Endothelial cell of umbilical vein (primary cell): Measurements from ENCODE around the gene CFI. TPM values are rescaled to one million over a fixed set of nuclear protein-coding genes. Genes with fewer than 3 reads are reported as not detected.
A peak's percentile ranks its signal among the peaks of the same experiment; 100 is the strongest.

Experiments
- BruUV-seq: library from RNA; stranded (reverse); fragments of 400-500 nt; replicated peaks from 2 replicates; lab custom pipeline; 2021; lab: Mats Ljungman, UMichigan
- CTCF ChIA-PET: fragments of 300-600, 350-600 bp; sonication (Branson Sonifier 250); formaldehyde crosslinking; loops from one replicate; lab custom pipeline; 2021; ENCODE audit warnings: antibody characterized with exemption, inconsistent platforms; lab: Charles Lee
- POLR2A ChIA-PET: fragments of 300-600, 350-600 bp; sonication (Branson Sonifier 250); formaldehyde crosslinking; loops from one replicate; lab custom pipeline; 2021; ENCODE audit warnings: antibody characterized with exemption, inconsistent platforms; lab: Charles Lee
- DNase-seq: peaks from one replicate; pipeline ENCODE4 v3.0.0-alpha.2; 2011; ENCODE audit warnings: low read depth, low spot score
- FAIRE-seq: peaks from 2 replicates; lab custom pipeline; 2011; peaks lifted over from hg19 to GRCh38; lab: Jason Lieb, UNC
- H2AFZ ChIP-seq: 2 replicates; pipeline ENCODE4 v1.6.0; 2012; ENCODE audit warnings: low read depth, low read length, control low read depth, inconsistent platforms
- H3K27ac ChIP-seq: 2 replicates; pipeline ENCODE4 v1.5.1; 2011; ENCODE audit warnings: low read depth, mild to moderate bottlenecking, control low read depth, low read length, moderate library complexity; ENCODE audit not compliant: insufficient read depth
- H3K27me3 ChIP-seq, 2 experiments: 2 replicates each; pipeline versions ENCODE4 v1.6.0 to v1.6.1; 2011; ENCODE audit warnings: low read length in 2 of 2, mixed read lengths in 1 of 2; ENCODE audit not compliant: control insufficient read depth in 2 of 2, insufficient read depth in 2 of 2
- H3K36me3 ChIP-seq, 2 experiments: 2 replicates in 1 of 2; 3 replicates in 1 of 2; pipeline ENCODE4 v1.5.1; 2011; ENCODE audit warnings: low read length in 2 of 2, mild to moderate bottlenecking in 1 of 2, moderate library complexity in 1 of 2; ENCODE audit not compliant: control insufficient read depth in 2 of 2, insufficient read depth in 2 of 2; ENCODE audit errors: extremely low read depth in 1 of 2
- H3K4me1 ChIP-seq: 3 replicates; pipeline ENCODE4 v1.5.1; 2011; ENCODE audit warnings: mild to moderate bottlenecking, low read length; ENCODE audit not compliant: control insufficient read depth, insufficient read depth; ENCODE audit errors: extremely low read depth
- H3K4me2 ChIP-seq: 2 replicates; pipeline ENCODE4 v1.6.1; 2011; ENCODE audit warnings: low read length, control low read depth, mixed read lengths; ENCODE audit not compliant: insufficient read depth
- H3K4me3 ChIP-seq, 3 experiments: fragments of 200-600 bp in 1 of 3; sonication (generic), shearing (Covaris generic) in 1 of 3; replicated peaks in 1 of 3; 2 replicates each; pipeline ENCODE4 v1.5.1; 2011 to 2016; ENCODE audit warnings: control low read depth in 3 of 3, low read length in 3 of 3, mild to moderate bottlenecking in 2 of 3, inconsistent platforms in 1 of 3, low read depth in 1 of 3, moderate library complexity in 1 of 3; ENCODE audit not compliant: insufficient read depth in 1 of 3
- H3K79me2 ChIP-seq: 2 replicates; pipeline ENCODE4 v1.6.0; 2012; ENCODE audit warnings: low read length, inconsistent platforms; ENCODE audit not compliant: control insufficient read depth, insufficient read depth
- H3K9ac ChIP-seq: replicated peaks from 2 replicates; pipeline ENCODE3; 2011; ENCODE audit warnings: low read length, control low read depth; ENCODE audit not compliant: insufficient read depth; ENCODE audit errors: extremely low read depth
- H3K9me1 ChIP-seq: replicated peaks from 3 replicates; pipeline ENCODE4 v1.6.0; 2011; ENCODE audit warnings: mild to moderate bottlenecking, low read length; ENCODE audit not compliant: control insufficient read depth, insufficient read depth; ENCODE audit errors: extremely low read depth
- H3K9me3 ChIP-seq: replicated peaks from 2 replicates; pipeline ENCODE4 v1.5.1; 2012; ENCODE audit warnings: low read length, inconsistent platforms; ENCODE audit not compliant: control insufficient read depth, insufficient read depth
- H4K20me1 ChIP-seq: replicated peaks from 2 replicates; pipeline ENCODE3; 2011; ENCODE audit warnings: mild to moderate bottlenecking, low read length; ENCODE audit not compliant: control insufficient read depth, insufficient read depth; ENCODE audit errors: extremely low read depth
- CTCF ChIP-seq, 2 donors: IDR thresholded peaks; 1 replicate in 1 of 2; 2 replicates in 1 of 2; pipeline ENCODE4 v1.5.1; 2011; ENCODE audit warnings: low read length in 2 of 2, mild to moderate bottlenecking in 2 of 2, moderate library complexity in 2 of 2, control low read depth in 1 of 2, inconsistent platforms in 1 of 2, low read depth in 1 of 2; ENCODE audit not compliant: insufficient read depth in 1 of 2; ENCODE audit errors: extremely low read depth in 1 of 2
- EZH2 ChIP-seq: IDR thresholded peaks from 2 replicates; pipeline ENCODE4 v1.6.1; 2012; ENCODE audit warnings: borderline replicate concordance, low read depth, mild to moderate bottlenecking, moderate library complexity, low read length, inconsistent platforms; ENCODE audit not compliant: severe bottlenecking
- FOS ChIP-seq: IDR thresholded peaks from 2 replicates; pipeline ENCODE4 v1.6.1; 2011; ENCODE audit warnings: mild to moderate bottlenecking, low read length, moderate library complexity, borderline replicate concordance; ENCODE audit not compliant: insufficient read depth
- GATA2 ChIP-seq: IDR thresholded peaks from 2 replicates; pipeline ENCODE4 v1.7.0; 2011; ENCODE audit warnings: low read depth, mild to moderate bottlenecking, moderate library complexity, mixed read lengths, low read length; ENCODE audit not compliant: insufficient read length, insufficient read depth
- JUN ChIP-seq: IDR thresholded peaks from 2 replicates; pipeline ENCODE4 v1.6.1; 2011; ENCODE audit warnings: borderline replicate concordance, low read depth; ENCODE audit not compliant: insufficient read length, insufficient read depth
- MAX ChIP-seq: IDR thresholded peaks from 2 replicates; pipeline ENCODE4 v1.6.1; 2011; ENCODE audit not compliant: insufficient read depth, insufficient read length
- MYC ChIP-seq: IDR thresholded peaks from one replicate; pipeline ENCODE4 v1.6.1; 2011; ENCODE audit warnings: mild to moderate bottlenecking, low read depth, low read length
- POLR2A ChIP-seq: IDR thresholded peaks from 2 replicates; pipeline ENCODE4 v1.6.1; 2012; ENCODE audit warnings: low read depth, mild to moderate bottlenecking, control low read depth, low read length
- POLR2AphosphoS5 ChIP-seq: IDR thresholded peaks from 2 replicates; pipeline ENCODE4 v1.6.1; 2012; ENCODE audit warnings: low read depth, mild to moderate bottlenecking, control low read depth, low read length, moderate library complexity; ENCODE audit not compliant: insufficient read depth
- dilution Hi-C: fragments of 300-500 bp; cut with MboI; formaldehyde crosslinking; loops from one replicate; pipeline ENCODE4 v1.15.0; 2019; ENCODE audit warnings: low sequenced_read_pairs; ENCODE audit not compliant: extremely low pct_ligation_motif_present
- intact Hi-C: fragments of 100-400 bp; cut with micrococcal nuclease; formaldehyde crosslinking; loops from one replicate; pipeline ENCODE4 v1.10.0; 2022
- polyA plus RNA-seq, 4 experiments: library from polyadenylated mRNA; depleted of rRNA in 3 of 4; stranded (reverse) in 3 of 4; unstranded in 1 of 4; fragments of >200 nt; gene quantifications; 2 replicates each; pipeline versions ENCODE4 v1.2.1 to v1.2.3, GENCODE V29; 2011 to 2012; ENCODE audit warnings: missing spikeins in 1 of 4
- total RNA-seq: library from RNA; stranded (reverse); gene quantifications from 2 replicates; pipeline ENCODE4 v1.2.3, GENCODE V29; 2021

CFI gene
- total and polyA plus RNA-seq, 2 donors (not counting 3 experiments of a cell fraction or from before 2014, with no cell fraction given), result 10.0 to 21.4 TPM

GRCh38 chr4:109801099-109801789 lies 555 bp downstream of the CFI start:
- Histone ChIP-seq H3K4me1 (peaks cover 12% of the 10 kb centered on the region), H3K4me3 (peak overlapping the region; percentile 6 to 71 (median 37)), H3K4me2 (peak overlapping the region; percentile 86), H3K36me3 (no peaks in the 10 kb centered on the region), H3K79me2 (no peaks in the 10 kb centered on the region), H2AFZ (peak overlapping the region; percentile 48), H3K9me1 (no peaks in the 10 kb centered on the region), H3K9me3 (no peaks in the 10 kb centered on the region), H3K9ac (peak overlapping the region; percentile 43), H3K27ac (no peak overlapping the region), H4K20me1 (no peaks in the 10 kb centered on the region), H3K27me3 (no peaks in the 10 kb centered on the region)
- intact Hi-C loops, result loop anchor here (5.0 kb wide), 1 partner anchor 239 kb away; the partner anchor contains the start of gene MCUB
- dilution Hi-C loops, result no loop called here
- TF ChIP-seq CTCF (IDR thresholded peaks at IDR 0.05; ENCODE audit: extremely low read depth in 1 of 2, insufficient read depth in 1 of 2, low read depth in 1 of 2, low read length in 2 of 2), result no peak
- no peak for TF ChIP-seq POLR2A
- TF ChIP-seq FOS, result no peak
- TF ChIP-seq GATA2, result no peak
- TF ChIP-seq EZH2, result no peak
- TF ChIP-seq POLR2AphosphoS5, result no peak
- no peak for TF ChIP-seq MAX
- TF ChIP-seq JUN, result no peak
- TF ChIP-seq MYC, result no peak
- FAIRE-seq (no peak), DNase-seq (peak; percentile 54)
- BruUV-seq, result TSS peak; percentile 47
- POLR2A ChIA-PET, result no interaction called here
- CTCF ChIA-PET, result interaction anchor here (0.8 to 1.9 kb wide), 10 partner anchors 14 to 376 kb away, joined by 3 to 14 read pairs (median 5); partner anchors contain the start of genes CASP6, GAR1 and SEC24B
